CD4-positive, alpha-beta T cell treated with Interleukin-4 for 4 hours (primary cell): Measurements from ENCODE around the gene MTFR1L.

Experiments
- DNase-seq: peaks from one replicate; pipeline ENCODE4 v3.0.0-alpha.2; 2020

Gene MTFR1L

GRCh38 chr1:25792115-25792514 lies 27.6 kb upstream of the MTFR1L start:
- no peak for DNase-seq

DNA sequence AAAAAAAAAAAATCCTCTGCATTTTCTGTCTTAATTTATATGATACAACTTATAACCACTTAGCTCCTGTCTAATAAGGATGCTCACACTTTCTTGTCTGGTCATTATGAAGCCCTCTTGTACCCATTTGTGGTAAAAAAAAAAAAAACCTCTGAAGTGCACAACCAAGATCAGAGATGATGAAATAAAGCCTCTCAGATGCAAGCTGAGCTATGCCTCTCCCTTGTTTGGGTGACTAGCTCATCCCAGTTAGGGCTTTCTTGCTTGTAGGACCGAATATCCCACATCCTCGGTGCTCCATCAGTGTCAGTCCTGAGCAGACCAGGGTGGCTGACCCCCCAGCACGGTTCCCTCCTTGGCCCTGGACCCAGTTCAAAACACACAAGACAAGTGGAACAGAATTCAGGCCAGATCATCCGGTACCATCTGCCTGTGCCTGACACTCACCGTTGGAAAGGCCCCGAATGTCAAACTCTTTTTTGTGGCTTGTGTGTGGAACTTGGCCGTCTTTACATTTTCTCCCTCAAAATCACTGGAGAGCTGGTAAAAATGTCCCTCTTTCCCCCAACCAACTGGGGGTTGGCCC lies 26.1 kb upstream of the MTFR1L start:
- no peak for DNase-seq

DNA sequence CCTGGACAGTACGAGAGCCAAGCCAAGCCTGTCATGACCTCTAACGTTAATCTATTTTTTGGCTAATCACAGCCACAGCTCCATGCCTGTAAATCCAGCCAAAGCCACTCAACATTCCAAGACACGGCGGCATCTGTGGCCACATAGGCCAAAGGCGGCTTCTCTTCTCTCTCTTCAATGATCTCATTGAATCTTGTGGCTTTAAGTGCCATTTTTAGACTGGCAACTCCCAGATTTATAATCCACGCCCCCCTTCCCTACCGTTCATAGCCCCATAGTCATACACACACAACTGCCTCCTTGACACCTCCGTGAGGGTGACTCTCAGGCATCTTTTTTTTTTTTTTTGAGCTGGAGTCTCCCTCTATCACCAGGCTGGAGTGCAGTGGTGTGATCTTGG lies 25.4 kb upstream of the MTFR1L start:
- no peak for DNase-seq

- no peak for DNase-seq
These were observed 24.5 kb upstream of the MTFR1L start for GRCh38 chr1:25795211-25795610.

DNA sequence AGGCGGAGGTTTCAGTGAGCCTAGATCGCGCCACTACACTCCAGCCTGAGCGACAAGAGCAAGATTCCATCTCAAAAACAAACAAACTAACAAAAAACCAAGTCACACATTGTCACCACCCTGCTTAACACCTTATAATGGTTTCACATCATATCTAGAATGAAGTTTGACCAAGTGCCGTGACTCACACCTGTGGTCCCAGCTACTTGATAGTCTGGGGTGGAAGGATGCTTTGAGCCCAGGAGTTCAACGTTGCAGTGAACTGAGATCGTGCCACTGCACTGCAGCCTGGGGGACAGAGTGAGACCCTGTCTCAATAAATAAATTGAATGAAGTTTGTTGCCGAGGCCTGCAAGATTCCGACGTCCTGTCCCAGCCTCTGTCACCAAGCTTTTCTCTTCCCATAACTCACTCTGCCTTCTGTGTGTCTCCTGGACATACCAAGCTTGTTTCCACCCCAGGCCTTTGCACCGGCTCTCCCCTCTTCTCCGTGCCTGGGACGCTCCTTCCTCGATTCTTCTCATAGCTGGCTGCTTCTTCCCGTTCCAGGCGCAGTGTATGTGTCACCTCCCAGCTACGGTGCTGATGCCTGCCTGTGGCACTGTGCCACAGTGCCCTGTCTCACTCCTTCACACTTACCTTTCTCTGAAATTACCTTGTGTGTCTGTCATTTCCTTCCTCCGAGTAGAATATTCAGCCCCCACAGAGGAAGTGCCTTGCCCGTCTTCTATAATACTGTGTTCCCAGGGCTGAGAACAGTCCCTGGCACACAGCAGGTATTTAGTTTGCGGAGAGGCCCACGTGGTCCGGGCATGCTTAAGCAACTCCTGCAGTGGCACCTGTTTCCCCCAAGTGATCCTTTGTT lies 23.6 kb upstream of the MTFR1L start:
- peak; percentile 64 for DNase-seq

DNA sequence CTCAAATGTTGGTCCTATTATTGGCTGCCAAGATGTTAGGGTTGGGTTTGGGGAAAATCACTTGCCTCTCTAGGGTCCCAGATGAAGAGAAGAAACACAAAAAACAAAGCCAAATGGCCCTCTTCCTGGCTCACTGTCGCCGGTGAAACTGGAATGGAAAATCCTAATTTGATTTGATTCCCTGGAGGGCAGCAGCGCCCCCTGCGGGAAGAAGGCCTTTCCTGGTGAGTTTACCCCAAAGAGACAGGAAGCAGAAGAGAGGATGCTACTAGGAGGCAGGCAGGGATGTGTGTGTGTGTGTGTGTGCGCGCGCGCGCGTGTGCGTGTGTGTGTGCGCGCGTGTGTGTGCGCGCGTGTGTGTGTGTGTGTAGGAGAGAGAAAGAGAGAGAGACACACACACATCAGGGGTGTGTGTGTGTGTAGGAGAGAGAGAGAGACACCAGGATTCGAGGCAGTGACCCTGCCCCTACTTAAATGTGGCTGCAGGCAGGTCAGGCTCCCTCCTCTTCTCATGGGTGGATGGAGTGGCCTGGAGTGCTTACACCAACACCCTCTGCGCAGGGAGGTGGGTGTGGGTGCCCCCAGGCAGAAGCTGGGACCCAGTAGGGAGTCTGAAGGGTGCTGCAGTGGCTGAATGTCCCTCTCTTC lies 22.8 kb upstream of the MTFR1L start:
- DNase-seq, result peak; percentile 77

DNA sequence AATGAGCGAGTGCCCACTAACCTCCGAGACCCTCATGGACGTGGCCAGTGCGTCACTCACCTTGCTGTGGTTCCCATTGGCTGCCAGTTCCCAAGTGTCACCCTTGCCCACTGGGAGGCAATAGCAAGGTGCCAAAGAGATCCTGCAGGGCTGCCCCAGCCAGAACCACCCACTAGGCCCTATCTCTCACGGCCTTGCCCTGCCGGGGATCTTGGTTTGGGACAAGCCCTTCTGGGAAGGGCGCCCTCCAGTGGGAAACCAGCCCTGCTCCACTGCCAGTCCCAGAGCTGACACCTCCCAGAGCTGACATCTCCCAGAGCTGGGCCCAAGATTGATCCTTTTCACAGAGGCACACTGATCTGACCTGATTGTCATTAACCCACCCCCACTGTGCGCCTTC lies 21.8 kb upstream of the MTFR1L start:
- DNase-seq, result no peak

DNA sequence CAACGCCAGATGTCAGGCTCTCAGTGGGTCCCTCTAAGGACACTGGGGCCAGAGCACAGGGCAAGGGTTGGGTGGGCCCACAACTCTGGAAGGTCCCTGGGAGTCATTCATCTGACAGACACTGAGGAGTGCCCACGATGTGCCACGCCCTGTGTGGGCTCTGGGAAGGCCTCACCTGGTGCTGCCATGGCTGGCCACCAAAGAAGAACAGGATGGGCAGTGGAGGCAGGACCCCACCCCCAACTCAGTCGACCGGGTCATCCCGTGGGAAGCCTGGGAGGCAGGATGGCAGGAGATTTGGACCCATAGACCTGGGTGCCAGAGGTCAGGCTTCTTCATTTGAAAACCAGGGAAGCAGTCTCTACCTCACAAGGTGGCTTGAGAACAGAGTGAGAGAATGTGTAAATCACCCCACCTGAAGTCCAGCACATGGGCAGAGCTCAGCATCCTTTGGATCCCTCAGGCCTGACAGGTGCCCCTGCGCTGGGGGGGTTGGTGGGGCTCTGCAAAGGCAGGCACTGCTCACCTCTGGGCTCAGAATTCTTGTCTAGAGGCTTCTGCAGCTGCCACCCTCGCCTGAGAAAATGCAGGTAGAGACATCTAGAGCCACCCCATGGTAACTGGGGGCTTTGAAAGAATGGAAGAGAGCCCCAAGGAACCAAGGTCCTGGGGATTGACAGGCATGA lies 20.9 kb upstream of the MTFR1L start:
- DNase-seq, result no peak

GRCh38 chr1:25799352-25799934 lies 20.3 kb upstream of the MTFR1L start:
- DNase-seq, result no peak

DNA sequence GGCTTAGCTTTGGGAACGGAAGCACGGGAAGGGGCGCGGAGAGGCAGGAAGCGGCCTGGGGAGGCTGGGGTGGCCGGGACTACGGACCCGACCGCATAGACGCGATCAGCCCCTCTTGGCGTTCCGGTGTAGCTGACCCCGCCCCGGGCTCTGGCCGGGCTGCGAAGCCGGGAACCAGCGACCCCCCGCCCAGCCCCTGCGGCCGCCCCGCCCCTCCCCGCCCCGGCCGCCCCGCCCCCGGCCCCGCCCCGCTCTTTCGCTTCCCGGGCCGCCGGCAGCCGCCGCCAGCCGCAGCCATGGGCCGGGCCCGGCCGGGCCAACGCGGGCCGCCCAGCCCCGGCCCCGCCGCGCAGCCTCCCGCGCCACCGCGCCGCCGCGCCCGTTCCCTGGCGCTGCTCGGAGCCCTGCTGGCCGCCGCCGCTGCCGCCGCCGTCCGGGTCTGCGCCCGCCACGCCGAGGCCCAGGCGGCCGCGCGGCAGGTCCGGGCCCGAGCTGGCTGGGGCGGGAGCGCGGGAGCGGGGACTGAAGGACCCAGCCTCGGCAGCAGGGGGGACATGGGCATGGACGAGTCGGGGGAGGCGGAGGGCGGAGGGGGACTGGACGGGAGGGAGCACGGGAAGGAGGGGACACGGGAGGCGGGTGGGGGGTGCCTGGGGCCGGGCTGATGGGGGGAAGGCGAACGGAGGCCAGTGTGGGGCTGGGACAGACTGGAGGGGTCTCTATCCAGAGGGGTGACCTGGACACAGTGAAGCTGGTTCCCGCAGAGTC lies 19.6 kb upstream of the MTFR1L start, which contains the start of gene SELENON:
SELENON (plus strand) TSS at position 259 of the 768 bp plus-strand sequence; CDS start at position 297, 38 bp downstream.
- peak; percentile 18 for DNase-seq

GRCh38 chr1:25800703-25801377 lies 18.9 kb upstream of the MTFR1L start:
- DNase-seq, result no peak

GRCh38 chr1:25802915-25803314 lies 16.8 kb upstream of the MTFR1L start:
- no peak for DNase-seq

- DNase-seq, result no peak
These were observed 16.4 kb upstream of the MTFR1L start for GRCh38 chr1:25803368-25803767.

DNA sequence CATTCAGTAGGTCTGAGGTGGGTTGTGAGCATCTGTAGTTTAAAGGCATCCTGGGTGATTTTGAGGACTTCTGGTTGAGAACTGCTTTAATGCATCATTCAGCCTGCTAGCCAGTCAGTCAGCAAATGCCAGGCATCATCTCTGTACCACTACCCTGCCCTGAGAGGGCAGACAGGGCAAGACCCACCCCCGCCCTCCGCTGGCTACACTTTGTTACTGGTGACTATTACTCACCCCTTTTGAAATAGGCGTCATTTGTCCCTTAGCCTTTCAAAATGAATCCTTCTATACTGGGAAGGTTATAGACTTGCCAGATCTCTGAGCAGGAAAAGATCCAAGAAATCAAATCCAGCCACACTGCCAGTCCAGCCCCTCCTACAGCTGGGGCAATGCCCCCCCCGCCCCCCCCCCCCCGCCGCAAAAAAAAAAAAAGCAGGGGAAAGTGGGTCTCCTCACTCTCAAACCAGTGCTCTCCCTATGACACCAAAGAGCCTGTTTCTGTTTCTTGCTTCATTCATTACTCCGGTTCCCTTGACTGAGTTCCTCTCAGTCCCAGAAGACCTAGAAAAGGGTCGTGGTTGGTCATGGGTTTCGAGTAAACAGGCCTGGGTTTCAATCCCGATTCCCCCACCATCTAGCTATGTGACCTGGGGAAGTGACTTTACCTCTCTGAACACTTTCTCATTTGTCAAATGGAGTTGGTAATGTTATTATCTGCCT lies 15.3 kb upstream of the MTFR1L start:
- DNase-seq, result no peak

GRCh38 chr1:25804964-25805862 lies 14.5 kb upstream of the MTFR1L start:
- no peak for DNase-seq

GRCh38 chr1:25805863-25806225 lies 13.9 kb upstream of the MTFR1L start:
- DNase-seq, result no peak

DNA sequence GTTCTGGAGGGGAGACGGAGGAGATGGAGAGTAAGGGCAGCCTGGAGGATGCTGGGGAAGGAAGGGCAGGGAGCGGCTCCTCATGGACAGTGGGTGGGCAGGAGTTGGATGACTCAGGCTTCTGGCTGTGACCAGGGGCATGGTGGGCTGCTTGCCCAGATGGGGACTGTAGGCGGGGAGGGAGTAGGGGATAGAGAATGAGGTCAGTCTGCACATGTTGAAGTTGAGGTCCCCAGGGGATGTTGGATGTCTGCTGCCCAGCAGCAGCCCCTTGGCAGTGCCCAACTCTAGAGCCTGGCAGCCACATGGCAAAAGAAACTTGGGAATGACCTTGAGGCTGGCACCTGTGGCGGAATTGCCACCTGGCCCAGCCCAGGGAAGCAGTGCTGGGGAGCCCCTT lies 13.3 kb upstream of the MTFR1L start:
- DNase-seq, result no peak

DNA sequence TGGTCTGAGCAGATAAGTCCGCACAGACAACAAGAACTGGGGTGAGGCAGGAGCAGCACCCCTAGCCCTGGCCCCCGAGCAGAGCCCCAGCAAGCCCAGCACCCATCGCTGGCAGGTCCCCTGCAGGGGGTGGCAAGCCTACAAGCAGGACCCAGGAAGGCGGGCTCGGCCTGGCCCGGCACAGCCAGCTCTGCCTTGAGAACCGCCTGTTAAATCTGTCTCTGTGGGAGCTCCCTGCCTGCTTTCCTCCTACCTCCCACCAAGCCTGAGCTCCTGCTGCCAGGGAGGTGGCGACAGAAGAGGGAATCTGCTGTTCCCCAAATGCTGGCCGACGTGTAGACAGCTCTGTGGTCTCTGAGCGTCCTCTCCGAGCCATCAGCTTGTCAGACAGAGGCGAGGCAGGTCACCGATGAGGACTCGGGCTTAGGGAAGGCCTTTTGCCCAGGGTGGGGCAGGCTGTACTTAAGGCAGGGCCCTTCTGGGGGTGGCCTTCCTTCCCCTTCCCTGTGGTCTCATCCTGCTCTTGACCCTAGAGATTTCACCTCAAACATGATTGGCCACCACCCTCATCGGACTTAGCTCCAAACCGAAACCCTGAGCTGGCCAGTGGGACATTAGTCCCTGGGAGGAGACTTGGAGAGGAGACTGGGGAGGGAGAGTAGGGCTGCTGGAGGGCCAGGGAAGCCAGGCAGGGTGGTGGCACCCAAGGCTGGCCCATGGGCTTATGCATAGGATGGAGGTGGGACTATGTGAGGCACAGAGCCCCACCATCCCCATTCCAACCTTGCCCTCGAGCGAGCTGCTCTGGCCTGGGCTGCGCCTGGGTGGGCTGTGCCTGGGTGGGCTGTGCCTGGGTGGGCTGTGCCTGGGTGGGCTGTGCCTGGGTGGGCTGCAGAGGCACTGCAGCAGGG lies 12.0 kb upstream of the MTFR1L start:
- no peak for DNase-seq
